ENCODE results near the gene DCST2. TPM values are rescaled to one million over a fixed set of nuclear protein-coding genes. Genes with fewer than 3 reads are reported as not detected.
A peak's percentile ranks its signal among the peaks of the same experiment; 100 is the strongest.

The DCST2 gene
- total RNA-seq, 1 donor from 2014 or later = 2.2 TPM

DNA sequence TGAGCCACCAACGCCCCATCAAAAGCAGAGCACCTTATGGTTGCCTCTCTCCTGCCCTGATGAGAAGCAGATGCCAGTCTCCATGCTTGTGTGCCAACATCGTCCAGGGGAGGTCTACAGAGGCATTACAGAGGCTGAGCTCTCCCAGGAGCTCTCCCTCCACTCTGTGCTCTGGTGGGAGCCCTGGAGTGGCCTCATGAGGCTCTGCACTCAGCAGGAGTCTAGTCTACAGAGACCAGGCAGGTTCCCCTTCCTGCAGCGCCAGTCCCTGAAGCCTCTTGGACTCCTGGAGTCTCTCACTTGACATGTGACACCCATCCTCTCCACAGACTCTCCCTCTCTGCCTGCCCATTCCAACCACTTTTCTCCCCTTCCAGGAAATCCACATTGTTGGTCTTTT lies 3.5 kb upstream of the DCST2 start:
- TF ChIP-seq, protein P1, sequence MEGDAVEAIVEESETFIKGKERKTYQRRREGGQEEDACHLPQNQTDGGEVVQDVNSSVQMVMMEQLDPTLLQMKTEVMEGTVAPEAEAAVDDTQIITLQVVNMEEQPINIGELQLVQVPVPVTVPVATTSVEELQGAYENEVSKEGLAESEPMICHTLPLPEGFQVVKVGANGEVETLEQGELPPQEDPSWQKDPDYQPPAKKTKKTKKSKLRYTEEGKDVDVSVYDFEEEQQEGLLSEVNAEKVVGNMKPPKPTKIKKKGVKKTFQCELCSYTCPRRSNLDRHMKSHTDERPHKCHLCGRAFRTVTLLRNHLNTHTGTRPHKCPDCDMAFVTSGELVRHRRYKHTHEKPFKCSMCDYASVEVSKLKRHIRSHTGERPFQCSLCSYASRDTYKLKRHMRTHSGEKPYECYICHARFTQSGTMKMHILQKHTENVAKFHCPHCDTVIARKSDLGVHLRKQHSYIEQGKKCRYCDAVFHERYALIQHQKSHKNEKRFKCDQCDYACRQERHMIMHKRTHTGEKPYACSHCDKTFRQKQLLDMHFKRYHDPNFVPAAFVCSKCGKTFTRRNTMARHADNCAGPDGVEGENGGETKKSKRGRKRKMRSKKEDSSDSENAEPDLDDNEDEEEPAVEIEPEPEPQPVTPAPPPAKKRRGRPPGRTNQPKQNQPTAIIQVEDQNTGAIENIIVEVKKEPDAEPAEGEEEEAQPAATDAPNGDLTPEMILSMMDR (IDR thresholded peaks at IDR 0.05; ENCODE audit: unreplicated experiment) = no peak
- Mint-ChIP-seq H3K27ac (no peak overlapping the region), H3K27me3 (peaks cover 19% of the 10 kb centered on the region), H3K4me3 (ENCODE audit: low read depth) (no peak overlapping the region), H3K9me3 (ENCODE audit: low read depth) (no peaks in the 10 kb centered on the region), H3K4me1 (ENCODE audit: low read depth) (peaks cover 3% of the 10 kb centered on the region), H3K36me3 (ENCODE audit: insufficient read depth) (no peaks in the 10 kb centered on the region)
- DNase-seq (ENCODE audit: low spot score, unreplicated experiment) = no peak

DNA sequence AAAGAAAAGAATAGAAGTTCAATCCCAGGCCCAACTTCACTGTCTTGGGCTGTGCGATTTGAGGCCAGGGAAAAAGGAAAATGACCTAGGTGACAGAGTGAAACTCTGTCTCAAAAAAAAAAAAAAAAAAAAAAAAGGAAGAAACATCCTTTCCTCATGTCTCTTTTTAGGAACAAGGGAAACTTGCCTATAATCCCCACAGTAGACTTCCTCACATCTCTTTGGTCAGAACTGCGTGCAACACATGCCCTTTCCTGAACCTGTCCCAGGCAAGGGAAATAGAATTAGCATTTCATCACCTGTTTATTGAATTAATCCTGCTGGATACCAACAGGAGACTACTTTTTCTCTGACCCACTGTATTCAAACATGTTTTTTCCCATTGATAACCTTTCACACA lies 2.4 kb upstream of the DCST2 start:
- TF ChIP-seq, protein P1 (IDR thresholded peaks at IDR 0.05; ENCODE audit: unreplicated experiment) = no peak
- Mint-ChIP-seq H3K36me3 (ENCODE audit: insufficient read depth) (no peaks in the 10 kb centered on the region), H3K4me1 (ENCODE audit: low read depth) (peaks cover 3% of the 10 kb centered on the region), H3K27me3 (peaks cover 18% of the 10 kb centered on the region), H3K9me3 (ENCODE audit: low read depth) (no peaks in the 10 kb centered on the region), H3K4me3 (ENCODE audit: low read depth) (no peak overlapping the region), H3K27ac (no peak overlapping the region)
- DNase-seq (ENCODE audit: low spot score, unreplicated experiment) = no peak

DNA sequence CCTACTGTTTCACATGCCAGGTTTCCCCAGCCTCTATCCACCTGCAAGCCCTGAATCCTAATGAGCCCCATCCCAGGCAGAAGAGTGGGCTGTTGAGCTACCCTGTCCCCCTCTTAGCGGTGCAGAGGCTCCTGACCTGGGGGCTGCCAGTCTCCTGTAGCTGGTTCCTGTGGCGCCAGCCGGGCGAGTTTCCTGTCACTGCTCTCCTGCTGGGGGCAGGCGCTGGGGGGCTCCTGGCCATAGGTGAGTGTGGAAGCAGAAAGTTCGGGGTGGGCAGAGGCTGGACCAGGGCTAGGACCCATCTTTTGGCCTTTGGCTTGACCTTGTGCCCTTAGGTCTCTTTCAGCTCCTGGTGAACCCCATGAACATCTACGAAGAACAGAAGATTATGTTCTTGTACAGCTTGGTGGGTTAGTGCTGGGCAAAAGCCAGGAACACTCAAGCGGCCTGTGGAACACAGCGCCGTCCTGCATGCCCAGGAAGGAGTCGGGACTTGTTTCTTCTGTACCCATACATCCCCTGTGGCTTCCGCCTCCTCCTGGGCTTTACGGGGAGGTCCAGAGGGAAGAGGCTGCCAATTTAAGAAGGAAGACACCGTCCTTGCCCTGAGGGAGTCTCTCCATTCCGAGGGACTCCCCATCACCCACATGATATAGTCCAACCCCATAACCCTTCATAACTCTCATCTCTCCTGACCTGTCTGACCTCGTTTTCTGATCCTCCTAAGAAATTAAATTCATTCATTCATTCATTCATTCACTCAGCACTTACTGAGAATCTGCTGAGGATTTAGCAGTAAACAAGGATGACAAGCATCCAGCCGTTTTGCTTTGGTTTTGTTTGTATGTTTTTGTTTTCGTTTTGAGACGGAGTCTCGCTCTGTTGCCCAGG lies 982 bp upstream of the DCST2 start:
- Mint-ChIP-seq H3K27ac (peak overlapping the region; percentile 30), H3K4me3 (ENCODE audit: low read depth) (no peak overlapping the region), H3K27me3 (peaks cover 16% of the 10 kb centered on the region), H3K4me1 (ENCODE audit: low read depth) (peaks cover 3% of the 10 kb centered on the region), H3K36me3 (ENCODE audit: insufficient read depth) (no peaks in the 10 kb centered on the region), H3K9me3 (ENCODE audit: low read depth) (no peaks in the 10 kb centered on the region)
- no peak for DNase-seq (ENCODE audit: low spot score, unreplicated experiment)
- TF ChIP-seq, protein P1 (IDR thresholded peaks at IDR 0.05; ENCODE audit: unreplicated experiment) = no peak

DNA sequence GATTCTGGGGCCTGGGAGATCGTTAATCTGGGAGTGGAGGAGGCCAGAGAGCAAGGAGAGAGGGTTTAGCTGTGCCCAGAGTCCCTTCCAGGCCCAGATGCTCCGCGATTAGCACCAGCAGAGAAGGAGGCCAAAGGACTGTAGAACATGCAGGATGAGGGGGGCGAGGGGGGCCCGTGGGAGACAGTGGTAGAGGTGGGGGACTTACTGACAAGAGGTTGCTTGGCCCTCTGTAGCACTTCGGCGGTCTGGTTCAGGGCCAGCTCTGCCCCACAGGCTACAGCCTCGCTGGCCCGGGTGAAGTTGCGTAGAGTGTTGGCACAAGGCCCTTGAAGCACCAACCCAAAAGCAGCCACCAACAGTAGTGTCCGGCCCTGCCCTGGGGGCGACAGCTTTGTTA lies 695 bp downstream of the DCST2 start:
- H3K9me3 Mint-ChIP-seq (ENCODE audit: low read depth) = no peaks in the 10 kb centered on the region
- TF ChIP-seq, protein P1 (IDR thresholded peaks at IDR 0.05; ENCODE audit: unreplicated experiment) = no peak
- no peak for DNase-seq (ENCODE audit: low spot score, unreplicated experiment)
- H3K36me3 Mint-ChIP-seq (ENCODE audit: insufficient read depth) = no peaks in the 10 kb centered on the region
- H3K27ac Mint-ChIP-seq = no peak overlapping the region
- H3K27me3 Mint-ChIP-seq = peaks cover 15% of the 10 kb centered on the region
- H3K4me1 Mint-ChIP-seq (ENCODE audit: low read depth) = no peaks in the 10 kb centered on the region
- no peak overlapping the region for H3K4me3 Mint-ChIP-seq (ENCODE audit: low read depth)

DNA sequence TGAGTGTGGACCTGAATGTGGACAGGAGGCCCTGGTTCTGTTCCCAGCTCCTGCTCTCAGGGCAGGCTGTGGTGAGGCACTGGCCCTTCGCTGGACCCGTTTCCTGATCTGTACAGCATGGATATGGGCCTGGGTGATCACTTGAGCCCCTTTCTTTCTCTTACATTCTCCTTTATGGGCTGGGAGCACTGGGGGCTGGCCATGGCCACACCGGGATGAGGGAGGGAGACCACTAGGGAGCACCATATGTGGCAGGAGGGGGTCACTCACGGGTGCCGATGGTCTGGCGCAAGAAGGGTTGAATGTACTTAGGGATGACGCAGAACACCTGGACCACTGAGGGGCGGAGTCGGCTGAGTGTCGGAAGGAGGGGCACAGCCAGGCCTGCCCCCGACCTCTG lies 2.7 kb downstream of the DCST2 start:
- TF ChIP-seq, protein P1 (IDR thresholded peaks at IDR 0.05; ENCODE audit: unreplicated experiment) = no peak
- Mint-ChIP-seq H3K9me3 (ENCODE audit: low read depth) (no peaks in the 10 kb centered on the region), H3K27ac (no peak overlapping the region), H3K27me3 (peaks cover 11% of the 10 kb centered on the region), H3K36me3 (ENCODE audit: insufficient read depth) (no peaks in the 10 kb centered on the region), H3K4me1 (ENCODE audit: low read depth) (no peaks in the 10 kb centered on the region), H3K4me3 (ENCODE audit: low read depth) (no peak overlapping the region)
- no peak for DNase-seq (ENCODE audit: low spot score, unreplicated experiment)
